GF-D8 (cell line): ENCODE data around the gene AUNIP.

ENCODE experiments used
- DNase-seq: peaks from one replicate; lab custom pipeline; 2025; lab: John Stamatoyannopoulos, UW

AUNIP gene

DNA sequence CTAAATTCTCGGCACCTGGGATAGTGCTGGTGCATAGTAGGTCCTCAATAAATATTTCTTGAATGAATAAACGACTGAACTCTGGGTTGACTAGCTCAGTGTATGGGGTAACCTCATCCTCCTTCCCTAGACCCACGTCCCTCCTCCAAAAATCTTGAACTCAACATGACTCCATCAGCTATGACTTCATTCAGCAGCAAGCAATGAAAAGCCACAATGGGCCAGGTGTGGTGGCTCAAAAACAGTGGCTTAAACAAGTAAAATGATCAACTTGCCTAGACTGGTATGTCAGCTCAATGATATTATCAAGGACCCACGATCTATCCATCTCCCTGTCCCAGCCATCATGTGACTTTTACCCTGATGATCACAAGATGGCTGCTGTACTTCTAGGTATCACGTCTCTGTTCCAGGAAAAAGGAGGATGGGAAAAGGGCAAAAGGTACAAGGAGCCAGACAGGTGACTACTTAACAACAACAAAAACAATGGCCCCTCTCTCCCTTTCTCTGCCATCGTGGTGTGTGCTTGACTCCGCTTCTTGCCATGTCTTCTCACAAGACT, 29.2 kb upstream of the AUNIP start:
- DNase-seq, result no peak

DNA sequence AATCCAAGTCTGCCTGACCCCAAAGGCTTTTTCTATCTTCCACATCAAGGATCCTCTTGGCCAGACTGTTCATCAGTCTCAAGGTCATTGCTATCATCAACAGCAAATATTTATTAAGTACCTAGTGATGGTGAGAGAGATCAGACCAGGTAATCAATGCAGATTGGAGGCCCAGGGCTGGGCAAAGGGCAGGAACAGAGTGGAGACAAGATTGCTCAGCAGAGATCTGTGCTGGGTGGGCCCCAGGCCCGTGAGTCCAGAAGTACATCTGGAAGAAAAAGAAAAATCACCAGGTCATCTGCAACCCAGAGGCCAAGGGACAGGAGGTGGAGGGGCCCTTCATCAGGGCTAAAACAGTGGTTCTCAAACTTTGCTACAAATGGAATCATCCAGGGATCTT, 26.3 kb upstream of the AUNIP start:
- no peak for DNase-seq

- DNase-seq, result no peak
Observed at GRCh38 chr1:25881266-25881665, 22.0 kb upstream of the AUNIP start.

- no peak for DNase-seq
Observed at GRCh38 chr1:25880518-25880917, 21.3 kb upstream of the AUNIP start.

GRCh38 chr1:25879675-25880074, 20.4 kb upstream of the AUNIP start:
- no peak for DNase-seq

DNA sequence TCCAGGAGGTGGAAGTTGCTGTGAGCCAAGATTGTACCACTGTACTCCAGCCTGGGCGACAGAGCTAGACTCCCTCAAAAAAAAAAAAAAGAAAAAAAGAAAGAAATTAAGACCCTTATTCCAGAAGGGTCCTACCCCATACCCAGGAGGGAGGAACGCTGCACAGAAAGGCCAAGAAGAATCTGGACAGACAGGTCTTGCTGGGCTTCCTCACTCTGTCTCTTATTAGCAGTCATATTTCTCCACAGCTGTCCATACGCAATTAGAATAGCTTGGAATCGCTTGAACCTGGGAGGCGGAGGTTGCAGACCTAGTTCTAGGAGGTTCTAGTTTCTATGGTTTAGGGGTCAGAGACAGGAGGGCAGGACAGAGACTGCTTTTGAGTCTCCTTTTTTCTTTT, 19.4 kb upstream of the AUNIP start:
- DNase-seq, result no peak

- DNase-seq, result no peak
Observed at GRCh38 chr1:25877155-25877554, 17.9 kb upstream of the AUNIP start.

GRCh38 chr1:25876693-25877077, 17.4 kb upstream of the AUNIP start:
- DNase-seq, result no peak

DNA sequence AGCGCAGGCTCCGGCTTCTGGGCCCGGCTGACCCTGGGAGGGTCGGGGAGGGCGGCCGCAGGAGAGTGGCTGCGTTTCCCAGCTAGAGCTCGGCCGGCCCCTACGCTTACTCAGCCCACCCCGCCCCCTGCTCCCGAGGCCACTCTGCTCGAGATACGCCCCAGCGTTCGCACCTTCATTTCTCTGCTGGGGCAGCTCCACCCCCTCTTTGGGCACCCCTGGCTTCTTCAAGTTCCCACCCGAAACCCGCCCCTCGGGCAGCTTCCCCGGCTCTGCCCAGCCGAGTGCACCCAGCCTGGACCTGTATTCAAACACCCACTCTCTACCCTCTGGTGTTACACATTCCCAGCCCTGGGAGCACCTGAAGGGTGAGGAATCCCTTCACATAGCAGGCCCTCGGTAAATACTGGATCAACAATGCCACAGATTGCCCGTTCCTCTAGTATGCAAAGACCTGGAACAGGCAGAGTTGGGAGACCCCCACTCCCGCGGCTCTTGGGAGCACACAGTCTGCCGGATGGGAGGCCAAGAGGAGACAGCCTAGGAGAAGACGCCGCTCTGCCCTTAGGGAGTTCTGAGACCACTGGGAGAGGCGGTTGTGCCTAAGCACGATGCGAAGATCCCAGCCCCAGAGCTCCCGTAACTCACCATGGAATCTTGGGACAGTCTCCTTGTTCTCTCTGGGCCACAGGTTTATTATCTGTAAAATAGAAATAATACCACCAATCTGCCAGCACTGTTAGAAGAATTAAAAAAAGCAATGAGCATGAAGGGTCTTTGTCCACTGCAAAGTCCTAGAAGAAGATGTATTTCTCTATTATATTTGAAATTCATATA, 16.8 kb upstream of the AUNIP start:
- no peak for DNase-seq

- no peak for DNase-seq
Observed at GRCh38 chr1:25875154-25875855, 16.0 kb upstream of the AUNIP start, which contains the start of gene PAQR7. Gene PAQR7, minus strand, starts transcription at chr1:25875708. Its CDS starts 11,869 bp downstream, at chr1:25863839.

GRCh38 chr1:25874635-25875153, 15.4 kb upstream of the AUNIP start:
- no peak for DNase-seq

- DNase-seq, result no peak
Observed at GRCh38 chr1:25874209-25874608, 15.0 kb upstream of the AUNIP start.

DNA sequence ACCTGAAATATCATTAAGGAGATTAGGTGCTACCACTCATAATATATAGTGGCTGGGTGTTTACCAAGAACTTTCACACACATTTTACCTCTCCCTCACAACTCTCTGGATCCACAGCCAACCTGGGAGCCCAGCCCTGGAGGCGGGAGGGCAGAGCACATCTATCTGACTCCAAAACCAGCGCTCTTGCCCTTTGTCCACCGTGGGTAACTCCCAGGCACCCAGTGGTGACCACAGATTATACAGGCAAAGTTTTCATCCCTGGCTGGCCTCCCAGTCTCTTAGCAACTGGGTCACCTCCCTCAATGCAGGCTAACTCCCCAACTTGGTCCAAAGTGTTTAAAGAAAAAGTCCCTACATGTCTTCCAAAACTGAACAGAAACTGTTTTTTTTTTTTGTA, 13.9 kb upstream of the AUNIP start:
- no peak for DNase-seq

GRCh38 chr1:25872713-25873112, 13.5 kb upstream of the AUNIP start:
- DNase-seq, result no peak

DNA sequence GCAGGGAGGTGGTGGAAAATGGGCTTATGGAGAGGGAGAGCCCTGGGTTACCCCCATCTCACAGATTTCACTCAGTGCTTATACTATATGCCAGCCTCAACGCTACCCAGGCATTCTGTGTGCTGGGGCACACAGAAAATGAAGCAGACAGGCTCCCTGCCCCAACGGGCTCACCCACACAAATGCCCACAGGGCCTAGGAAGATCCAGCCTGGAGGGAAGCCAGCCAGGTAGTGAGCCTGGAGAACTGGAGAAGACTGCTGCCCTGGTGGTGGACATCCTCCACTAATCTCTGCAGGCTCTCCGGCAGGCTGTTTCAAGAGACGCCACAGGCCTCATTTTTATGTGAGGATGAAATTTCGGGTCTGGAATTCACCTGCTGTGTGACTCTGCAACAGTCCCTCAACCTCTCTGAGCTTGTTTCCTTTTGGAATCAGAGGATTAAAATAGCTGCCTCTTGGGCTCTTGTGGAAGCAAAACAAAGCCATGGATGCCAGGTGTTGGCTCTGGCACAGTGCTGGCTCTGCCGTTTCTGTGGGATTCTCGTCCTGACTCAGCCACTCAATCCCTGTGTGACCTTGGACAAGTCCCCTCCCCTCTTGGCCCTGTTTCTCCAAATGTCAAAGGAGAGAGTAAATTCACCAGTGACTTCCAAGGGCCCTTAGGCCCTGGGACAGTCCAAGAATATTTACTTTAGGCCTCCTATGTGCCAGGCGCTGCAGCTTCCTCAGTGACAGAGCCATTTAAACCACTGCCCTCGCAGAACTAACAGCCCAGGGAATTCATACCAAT, 12.6 kb upstream of the AUNIP start:
- no peak for DNase-seq

DNA sequence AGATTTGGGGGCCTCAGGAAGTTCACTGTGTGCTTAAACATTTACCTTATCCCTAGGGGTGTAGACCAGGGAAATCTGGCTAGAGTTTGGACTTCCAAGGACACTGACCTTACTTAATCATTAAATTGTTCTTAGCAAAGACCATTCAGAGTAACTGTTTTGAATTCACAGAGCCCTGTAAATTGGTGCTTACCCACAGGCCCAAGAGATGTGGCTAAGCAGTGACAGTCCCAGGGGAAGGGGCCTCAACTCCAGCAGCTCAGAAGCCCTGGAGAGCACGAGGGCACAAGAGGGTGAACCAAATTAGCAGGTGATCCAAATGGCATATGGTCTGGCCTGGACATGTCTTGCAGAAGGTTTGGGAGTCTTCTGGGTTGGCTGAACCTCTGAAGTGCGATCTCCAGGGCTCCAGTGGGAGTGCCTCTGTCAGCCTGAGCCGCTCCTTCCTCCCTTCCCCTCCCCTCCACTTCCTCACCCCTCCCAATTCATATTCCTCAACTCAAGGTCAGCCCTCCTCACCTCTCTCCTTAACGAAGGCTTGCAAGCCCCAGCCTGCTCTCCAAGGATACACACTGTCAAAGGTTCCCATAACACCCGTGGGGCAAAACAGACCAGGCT, 11.9 kb upstream of the AUNIP start:
- DNase-seq, result peak; percentile 6

DNA sequence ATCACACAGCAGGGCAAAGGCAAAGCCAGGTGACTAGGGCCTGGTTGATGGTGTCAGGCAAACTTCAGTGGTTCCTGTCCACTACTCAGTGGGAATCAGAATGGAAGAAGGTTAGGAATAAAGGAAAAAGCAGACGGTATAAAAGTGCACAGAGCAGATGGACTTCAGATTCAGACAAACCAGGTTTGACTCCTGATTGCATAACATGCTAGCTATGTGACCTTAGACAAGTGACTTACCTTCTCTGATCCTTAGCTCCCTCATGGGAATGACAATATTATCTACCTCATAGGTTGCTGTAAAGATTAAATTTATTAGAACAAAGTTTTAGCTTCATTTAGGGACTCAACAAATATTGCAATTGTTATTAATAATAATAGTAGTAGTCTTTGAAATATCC, 11.4 kb upstream of the AUNIP start:
- no peak for DNase-seq

- DNase-seq, result no peak
Observed at GRCh38 chr1:25869909-25870606, 10.8 kb upstream of the AUNIP start.

DNA sequence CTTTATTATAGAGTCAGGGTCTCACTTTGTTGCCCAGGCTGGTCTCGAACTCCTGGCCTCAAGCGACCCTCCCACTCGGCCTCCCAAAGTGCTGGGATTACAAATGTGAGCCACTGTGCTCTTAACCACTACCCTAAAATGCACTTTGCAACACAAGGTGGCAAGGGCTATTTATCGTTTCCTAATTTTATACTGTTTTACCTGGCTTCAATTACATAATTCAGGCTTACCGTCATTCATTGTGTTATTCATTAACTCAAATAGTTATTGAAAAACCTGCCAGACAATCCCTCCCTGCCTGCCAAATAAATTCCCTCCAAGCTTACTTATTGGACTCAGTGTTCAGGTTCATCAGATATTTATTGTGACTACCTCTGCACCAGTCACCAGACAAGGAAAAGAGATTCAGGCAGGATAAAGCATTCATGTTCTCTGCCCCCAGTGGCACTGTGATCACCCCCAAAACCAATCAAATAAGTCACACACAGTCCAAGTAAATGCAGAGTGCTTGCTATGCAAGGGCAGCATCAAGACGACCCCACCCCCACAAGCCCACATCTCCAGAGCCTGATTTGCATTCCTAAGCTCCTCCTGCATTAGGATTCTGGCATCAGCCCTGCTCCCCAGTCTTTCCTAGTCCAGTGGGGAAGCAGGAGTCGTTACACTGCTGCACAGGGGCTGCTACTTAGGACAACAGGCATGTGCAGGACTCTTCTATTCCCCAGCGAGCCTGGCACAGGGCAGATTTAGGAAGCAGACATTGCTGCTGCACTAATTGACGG, 8.1 kb upstream of the AUNIP start:
- DNase-seq, result no peak

- no peak for DNase-seq
Observed at GRCh38 chr1:25866288-25866687, 7.0 kb upstream of the AUNIP start.
